HG03442 (cell line): Measurements from ENCODE around the gene TSEN54.

Experiments used
- ATAC-seq: cut with Tn5 transposase; IDR thresholded peaks from one replicate; pipeline ENCODE4 v1.9.1; 2021; ENCODE audit warnings: mild to moderate bottlenecking, moderate library complexity; ENCODE audit not compliant: unreplicated experiment

Gene TSEN54

DNA sequence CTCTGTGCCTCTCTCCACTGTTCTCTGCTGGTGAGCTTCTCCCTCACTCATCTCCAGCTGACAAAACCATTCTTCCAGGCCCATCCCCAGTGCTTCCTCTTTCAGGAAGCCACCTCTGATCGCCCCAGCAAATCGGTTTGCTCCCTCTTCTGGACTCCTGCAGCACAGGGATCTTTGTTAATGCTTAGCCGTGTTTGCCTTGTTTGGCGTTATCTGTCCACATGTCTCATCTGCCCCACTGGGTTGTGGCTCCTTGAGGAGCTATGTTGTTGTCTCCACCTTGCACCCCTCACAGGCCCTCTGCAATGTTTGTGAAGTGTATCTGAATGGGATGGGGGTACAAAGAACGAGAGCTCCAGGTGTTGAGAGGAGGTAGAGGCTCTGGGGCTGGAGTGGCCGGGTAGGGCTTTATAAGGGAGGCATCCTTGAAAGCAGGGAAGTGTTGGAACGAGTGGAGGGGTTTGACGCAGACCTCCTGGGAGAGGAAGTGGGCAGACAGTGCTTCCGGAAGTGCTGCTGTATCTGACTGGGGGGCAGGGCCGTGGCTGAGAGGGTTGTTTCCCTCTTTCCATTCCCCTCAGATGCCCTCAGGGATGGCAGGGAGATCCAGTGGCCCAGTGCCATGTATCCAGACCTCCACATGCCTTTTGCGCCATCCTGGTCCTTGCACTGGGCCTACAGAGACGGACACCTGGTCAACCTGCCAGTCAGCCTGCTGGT lies 28.8 kb upstream of the TSEN54 start:
- ATAC-seq, result no peak

DNA sequence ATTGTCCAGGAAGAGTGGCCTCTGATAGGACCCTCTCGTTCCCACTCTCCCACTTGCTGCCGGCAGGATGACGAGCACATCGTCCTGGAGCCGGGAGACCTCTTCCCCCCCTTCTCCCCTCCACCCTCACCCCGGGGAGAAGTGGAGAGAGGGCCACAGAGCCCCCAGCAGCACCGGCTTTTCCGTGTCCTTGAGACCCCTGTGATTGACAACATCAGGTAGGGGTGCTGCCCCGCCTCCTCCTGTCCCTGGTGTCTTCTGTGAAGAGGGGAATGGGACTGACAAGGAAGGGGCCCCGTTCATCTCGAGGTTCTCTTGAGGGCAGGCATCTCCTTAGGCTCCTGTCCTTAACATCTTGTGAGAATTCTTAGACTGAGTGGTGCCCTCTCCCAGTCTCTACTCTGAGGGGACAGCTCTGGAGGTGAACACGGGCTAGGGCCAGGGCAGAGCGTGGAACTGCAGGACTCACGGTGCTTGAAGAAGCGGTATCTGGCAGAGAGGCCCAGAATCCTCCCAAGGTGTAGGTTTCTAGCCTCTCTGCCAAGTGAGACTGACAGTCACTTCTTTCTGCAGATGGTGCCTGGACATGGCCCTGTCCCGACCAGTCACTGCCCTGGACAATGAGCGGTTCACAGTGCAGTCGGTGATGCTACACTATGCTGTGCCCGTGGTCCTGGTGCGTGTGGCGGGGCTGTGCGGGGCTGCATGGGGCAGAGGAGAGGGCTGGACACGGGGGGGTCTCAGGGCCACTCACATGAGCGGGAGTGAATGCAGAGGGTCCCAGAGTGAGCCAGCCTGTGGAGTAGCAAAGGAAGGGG lies 27.4 kb upstream of the TSEN54 start:
- ATAC-seq, result no peak

DNA sequence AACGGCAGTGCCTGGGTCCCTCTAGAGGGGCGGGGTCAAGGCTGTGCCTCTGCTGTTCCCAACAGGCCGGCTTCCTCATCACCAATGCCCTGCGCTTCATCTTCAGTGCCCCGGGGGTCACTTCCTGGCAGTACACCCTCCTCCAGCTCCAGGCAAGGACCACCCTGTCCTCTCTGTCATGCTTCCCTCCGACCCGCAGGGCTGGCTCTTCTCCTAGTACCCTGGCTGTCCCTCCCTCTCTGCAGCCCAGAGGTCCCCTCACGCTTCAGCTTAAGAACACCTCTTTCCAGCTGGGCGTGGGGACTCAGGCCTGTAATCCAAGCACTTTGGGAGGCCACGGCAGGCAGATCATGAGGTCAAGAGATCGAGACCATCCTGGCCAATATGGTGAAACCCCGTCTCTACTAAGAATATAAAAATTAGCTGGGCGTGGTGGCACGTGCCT lies 26.8 kb upstream of the TSEN54 start:
- no peak for ATAC-seq

DNA sequence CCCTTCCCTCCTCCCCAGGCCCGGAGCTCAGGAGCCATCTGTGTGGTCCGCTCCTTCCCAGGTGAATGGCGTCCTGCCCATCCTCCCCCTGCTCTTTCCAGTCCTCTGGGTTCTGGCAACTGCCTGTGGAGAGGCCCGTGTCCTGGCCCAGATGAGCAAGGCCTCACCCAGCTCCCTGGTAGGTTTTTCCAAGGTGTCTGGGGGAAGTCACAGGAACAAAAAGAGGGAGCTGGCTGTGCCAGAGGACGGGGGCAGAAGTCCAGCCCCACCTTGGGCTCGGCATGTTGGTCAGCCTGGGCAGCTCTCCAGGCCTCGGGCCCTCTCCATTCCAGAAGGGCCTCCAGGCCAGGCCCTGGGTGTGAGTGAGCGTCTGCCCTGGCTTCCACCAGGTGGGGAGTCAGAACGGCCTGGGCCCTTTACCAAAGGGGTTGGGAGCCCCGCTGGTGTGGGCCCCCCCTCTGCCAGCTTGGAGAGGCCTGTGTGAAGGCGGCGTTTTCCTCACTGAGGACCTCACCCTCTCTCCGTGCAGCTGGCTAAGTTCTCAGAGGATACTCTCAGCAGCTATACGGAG lies 26.1 kb upstream of the TSEN54 start:
- no peak for ATAC-seq

DNA sequence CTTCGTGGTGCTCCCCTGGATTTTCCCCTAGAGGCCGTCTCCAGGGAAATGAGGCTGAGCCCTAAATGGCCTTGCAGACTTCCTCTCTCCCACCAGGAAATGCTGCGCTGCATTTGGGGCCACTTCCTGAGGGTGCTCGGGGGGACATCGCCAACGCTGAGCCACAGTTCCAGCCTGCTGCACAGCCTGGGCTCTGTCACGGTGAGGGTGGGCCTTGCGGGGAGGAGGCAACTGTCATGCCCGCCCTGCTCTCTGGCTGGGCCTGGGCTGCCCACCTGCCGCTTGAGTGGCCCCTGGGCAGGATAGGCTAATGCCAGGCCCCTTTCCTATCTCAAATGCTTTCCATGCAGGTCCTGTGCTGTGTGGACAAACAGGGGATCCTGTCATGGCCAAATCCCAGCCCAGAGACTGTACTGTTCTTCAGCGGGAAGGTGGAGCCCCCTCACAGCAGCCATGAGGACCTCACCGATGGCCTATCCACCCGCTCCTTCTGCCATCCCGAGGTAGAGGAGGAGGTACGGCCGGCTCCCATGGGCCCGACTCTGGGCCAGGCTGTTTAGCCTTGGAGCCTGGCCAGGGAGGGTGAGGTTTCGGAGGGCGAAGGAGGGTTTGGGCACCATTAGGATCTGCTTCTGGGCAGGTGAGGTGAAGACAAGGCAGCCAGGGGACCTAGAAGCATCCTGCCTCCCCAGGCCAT lies 25.2 kb upstream of the TSEN54 start:
- no peak for ATAC-seq

DNA sequence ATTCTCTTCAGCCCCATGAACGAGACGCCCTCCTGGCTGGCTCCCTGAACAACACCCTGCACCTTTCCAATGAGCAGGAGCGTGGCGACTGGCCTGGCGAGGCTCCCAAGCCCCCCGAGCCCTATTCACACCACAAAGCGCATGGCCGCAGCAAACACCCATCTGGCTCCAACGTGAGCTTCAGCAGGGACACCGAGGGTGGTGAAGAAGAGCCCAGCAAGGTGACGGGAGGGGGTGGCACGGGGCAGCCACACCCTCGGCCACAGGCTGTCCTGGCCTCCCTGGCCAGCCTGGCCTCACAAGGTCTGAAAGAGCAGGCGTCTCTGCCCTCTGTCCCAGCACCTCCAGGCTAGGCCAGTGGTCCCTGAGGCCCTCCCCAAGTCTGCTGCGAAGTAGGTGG lies 24.6 kb upstream of the TSEN54 start:
- no peak for ATAC-seq

DNA sequence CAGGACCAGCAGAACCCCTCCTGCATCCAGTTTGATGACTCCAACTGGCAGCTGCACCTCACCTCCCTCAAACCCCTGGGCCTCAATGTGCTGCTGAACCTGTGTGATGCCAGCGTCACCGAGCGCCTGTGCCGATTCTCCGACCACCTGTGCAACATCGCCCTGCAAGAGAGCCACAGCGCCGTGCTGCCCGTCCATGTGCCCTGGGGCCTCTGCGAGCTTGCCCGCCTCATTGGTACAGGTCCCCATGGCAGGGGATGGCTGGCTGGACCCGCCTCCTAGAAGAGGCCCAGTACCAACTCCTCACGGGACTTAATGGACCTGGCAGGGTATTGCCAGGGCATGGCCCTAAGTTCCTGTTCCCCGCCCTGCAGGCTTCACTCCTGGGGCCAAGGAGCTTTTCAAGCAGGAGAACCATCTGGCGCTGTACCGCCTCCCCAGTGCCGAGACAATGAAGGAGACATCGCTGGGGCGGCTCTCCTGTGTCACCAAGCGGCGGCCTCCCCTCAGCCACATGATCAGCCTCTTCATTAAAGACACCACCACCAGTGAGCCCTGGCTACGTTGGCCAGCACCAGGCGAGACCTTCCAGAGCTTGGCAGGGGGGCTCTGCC lies 23.7 kb upstream of the TSEN54 start:
- no peak for ATAC-seq

DNA sequence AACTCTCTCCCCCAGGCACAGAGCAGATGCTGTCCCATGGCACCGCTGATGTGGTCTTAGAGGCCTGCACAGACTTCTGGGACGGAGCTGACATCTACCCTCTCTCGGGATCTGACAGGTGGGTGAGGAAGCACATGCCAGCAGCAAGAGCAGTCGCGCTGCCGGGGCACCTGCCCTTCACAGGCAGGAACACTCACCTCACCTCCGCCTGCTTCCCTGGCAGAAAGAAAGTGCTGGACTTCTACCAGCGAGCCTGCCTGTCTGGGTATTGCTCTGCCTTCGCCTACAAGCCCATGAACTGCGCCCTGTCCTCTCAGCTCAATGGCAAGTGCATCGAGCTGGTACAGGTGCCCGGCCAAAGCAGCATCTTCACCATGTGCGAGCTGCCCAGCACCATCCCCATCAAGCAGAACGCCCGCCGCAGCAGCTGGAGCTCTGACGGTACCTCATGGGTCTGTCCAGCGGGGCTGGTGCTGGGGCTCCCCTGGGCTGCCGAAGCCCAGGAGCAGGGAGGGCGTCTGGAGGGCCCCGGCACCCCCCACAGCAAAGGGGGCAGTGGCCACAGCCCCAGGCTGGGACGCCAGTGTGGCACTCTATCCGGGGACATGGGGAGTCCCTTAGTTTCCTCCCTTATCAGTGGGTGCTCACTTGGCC lies 22.7 kb upstream of the TSEN54 start:
- ATAC-seq, result no peak

DNA sequence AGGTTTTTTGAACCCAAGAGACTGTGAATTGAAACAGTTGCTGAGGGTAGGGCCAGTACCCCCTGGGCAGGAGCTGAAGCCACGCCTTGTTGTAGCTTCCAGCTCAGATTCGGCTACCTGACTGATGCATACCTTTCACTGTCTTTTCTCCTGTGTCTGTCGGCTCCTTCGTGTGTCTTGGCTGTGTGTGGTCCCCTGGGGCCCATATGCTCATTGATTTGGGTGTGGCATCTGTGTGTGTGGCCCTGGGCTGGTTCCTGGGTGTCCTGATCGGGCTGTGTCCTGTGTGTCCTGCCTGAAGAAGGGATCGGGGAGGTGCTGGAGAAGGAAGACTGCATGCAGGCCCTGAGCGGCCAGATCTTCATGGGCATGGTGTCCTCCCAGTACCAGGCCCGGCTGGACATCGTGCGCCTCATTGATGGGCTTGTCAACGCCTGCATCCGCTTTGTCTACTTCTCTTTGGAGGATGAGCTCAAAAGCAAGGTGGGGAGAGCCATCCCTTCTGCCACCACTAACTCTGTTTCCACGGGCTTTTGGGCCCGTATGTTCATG lies 21.9 kb upstream of the TSEN54 start:
- ATAC-seq, result no peak

DNA sequence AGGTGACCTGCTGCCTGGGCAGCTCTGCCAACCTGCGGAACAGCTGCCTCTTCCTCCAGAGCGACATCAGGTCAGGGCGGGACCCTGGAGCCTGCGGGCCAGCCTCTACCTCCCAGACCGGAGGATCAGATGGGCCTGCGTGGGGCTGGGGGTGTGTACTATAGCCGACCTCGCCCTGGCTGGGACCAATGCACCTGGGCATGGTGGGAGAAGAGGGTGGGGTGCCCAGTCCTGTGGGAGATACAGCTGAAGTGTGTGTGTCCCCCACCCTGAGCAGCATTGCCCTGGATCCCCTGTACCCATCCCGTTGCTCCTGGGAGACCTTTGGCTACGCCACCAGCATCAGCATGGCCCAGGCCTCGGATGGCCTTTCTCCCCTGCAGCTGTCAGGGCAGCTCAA lies 20.3 kb upstream of the TSEN54 start:
- no peak for ATAC-seq

DNA sequence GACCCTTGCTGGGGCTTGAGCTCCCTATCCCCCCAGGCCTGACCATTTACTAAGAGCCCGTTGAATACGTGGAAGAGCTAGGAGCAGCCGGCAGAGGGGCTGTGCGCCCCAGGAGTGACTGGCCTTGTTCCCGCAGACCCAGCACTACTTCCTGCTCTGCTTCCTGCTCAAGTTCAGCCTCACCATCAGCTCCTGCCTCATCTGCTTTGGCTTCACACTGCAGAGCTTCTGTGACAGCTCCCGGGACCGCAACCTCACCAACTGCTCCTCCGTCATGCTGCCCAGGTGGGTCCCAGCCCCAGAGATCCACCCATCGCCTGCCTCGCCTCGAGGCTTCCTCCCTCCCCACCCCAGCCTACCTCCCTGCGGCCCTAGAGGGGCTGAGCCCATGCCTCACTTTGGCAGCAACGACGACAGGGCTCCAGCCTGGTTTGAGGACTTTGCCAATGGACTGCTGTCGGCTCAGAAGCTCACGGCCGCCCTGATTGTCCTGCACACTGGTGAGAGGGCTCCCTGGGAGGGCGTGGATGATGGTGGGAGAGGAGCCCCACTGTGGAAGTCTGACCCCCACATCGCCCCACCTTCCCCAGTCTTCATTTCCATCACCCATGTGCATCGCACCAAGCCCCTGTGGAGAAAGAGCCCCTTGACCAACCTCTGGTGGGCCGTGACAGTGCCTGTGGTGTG lies 18.1 kb upstream of the TSEN54 start:
- no peak for ATAC-seq

DNA sequence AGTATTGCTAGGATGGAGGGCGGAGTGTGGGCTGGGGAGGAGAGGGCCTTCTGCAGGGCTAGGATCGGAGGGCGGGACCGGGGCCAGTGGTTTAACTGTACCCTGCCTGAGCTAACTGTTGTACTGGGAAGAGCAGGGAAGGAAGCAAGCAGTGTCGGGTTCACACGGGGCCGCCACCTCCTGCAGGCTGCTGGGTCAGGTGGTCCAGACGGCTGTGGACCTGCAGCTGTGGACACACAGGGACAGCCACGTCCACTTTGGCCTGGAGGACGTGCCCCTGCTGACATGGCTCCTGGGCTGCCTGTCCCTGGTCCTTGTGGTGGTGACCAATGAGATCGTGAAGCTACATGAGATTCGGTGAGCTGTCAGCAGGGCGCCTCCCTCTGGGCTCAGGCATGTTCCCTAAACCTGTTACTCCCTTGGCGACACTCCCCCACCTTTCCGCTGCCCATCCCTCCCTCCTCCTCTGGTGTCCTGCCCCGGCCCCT lies 17.6 kb upstream of the TSEN54 start:
- no peak for ATAC-seq

DNA sequence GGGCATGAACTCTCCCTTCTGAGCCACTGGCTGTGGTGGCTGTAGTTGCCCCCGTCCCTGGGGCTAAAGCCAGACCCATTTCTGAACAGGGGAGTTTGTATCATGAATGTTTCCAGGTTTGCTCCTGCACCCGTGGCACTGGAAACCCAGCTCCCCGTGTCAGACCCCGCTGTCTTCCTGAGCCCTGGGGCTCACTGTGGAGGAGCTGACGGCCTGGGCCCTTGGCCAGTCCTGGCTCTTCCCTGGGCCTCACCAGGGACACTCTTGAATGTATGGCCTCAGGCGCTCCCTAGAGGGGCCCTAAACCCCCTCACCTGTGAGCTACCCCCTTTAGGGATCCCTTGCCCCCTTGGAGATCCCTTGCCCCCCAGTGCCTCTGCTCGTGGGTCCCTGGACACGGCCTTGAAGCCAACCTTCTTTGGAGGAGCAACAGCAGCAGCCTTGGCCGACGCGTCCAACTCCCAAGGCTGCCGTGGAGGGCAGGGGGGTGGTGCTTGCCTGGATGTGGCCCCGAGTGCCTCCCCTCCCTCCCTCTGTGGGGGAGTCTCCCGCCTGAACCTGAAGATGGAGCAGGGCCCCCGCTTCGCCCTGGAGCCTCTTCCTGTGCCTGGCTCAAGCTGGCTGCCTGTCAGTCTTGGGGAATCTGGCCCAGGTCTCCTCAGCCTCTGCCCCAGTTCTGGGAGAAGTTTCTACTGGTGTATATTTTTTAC lies 16.9 kb upstream of the TSEN54 start:
- ATAC-seq, result no peak

DNA sequence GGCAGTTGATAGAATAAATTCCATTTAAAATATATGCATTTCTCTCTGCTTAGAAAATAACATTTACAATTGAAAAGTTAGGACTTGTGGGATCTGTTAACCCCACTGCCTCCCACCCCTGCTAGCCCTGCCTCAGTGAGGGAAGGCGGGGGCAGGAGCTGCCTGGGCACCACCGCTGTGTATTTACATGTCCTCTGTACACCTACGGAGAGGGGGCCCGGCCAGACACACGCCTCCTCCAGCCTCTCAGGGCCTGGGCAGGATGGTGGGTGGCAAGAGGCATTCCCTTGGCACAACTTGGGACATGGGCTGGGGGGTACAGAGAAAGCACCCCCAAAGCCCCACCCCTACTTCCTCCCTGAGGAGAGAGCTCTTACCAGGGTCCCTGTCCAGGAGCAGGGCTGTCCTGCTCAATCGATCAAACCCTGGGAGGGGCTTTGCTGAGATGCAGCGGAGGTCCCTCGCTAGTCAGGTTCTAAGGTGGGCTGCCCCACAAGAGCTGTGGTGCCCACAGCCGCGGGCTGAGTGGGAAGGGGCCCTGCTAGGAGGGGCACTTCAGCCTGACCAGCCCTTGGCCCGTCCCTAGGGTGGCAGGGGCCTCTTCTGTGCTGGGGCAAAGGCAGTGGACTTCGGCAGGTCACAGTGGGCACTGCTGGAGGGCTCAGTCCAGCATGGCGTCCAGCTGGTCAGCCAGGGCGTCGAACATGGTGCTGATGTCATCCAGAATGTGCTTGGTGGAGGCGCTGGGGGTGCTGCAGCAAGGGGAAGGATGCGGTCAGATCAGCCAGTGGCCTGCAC lies 15.7 kb upstream of the TSEN54 start:
- ATAC-seq, result no peak

DNA sequence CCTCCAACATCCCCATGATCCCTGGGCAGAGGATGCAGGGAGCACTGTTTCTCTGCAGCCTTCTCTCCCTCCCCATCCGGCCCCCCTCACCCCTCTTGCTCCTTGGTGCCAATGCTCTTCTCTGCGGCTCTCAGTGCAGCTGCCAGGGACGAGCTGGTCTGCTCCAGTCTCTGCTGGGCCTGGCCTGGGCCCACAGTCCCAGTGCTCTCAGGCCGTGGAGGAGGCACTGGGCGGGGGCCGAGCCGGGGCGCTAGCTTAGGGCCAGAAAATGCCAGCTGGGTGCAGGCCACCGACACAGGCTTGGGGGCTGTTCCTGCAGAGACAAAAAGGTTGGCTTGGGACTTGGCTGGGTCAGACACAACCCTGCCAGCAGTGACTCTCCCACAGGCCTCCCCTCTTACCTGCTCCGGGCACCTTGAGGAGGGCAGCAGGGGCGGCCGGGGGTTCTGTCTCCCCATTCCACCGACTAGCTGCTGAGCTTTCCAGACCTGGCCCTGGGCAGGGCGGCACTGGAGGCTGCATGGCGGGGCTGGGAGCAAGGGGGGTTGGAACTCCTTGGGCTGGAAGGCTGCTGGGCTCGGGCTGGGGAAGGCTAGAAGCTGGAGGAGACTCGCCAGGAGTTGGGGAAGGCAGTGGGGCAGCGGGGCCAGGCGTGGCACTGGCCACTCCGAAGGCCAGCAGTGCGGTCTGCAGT lies 14.8 kb upstream of the TSEN54 start:
- ATAC-seq, result no peak

DNA sequence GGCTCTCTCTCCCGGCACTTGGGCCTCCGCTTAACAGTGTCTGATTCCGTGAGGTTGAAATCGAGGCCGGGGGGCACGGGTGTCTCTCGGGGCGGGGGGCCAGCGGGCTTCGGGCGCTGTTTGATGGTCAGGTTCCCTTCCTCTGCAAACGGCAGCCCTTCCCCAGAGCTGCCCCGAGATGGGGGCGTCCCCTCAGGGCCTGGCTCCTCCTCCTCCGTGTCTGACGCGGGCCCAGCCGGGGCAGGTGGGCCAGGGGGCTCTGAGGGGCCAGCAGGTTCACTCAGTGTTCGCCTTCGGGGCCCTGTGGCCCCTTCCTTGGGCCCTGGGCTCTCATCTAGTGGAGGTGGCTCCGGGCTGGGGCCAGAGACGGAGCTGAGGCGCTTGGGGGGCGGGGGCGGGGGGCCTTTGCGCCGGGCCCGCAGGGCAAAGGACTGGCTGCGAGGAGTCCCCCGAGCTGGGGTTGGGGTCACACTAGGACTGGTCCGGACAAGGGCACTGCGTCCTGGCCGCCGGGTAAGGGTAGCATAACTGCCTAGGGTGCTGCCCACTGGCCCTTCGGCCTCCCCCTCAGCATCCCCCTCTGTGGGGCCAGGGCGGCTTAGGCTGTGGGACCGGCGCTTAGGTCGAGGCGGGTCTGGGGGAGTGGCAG lies 14.1 kb upstream of the TSEN54 start:
- no peak for ATAC-seq
